ENCODE measurements around the gene BMX. TPM values are rescaled to one million over a fixed set of nuclear protein-coding genes. Genes with fewer than 3 reads are reported as not detected.

BMX gene
- total RNA-seq = 119 and 162 TPM in 2 replicates

GRCh38 chrX:15500497-15500966, at the start of gene BMX:
Gene BMX (plus strand): TSS chrX:15500807. CDS start chrX:15508354, 7,547 bp downstream.

GRCh38 chrX:15493118-15493962, 7.3 kb upstream of the BMX start, which contains the start of gene PIR:
Gene PIR (minus strand): TSS chrX:15493333. CDS start chrX:15491257, 2,076 bp downstream.

GRCh38 chrX:15600745-15601144, 100.1 kb downstream of the BMX start, which contains the start of gene ACE2:
Gene ACE2 (minus strand): TSS chrX:15600960. CDS start chrX:15600911, 49 bp downstream.

Other genes with a start within 250 kb of the BMX start
- gene ASB9, start 230.7 kb upstream of the BMX start, total RNA-seq = 9.1 and 14.2 TPM in 2 replicates
- gene ASB11, start 185.2 kb upstream of the BMX start, total RNA-seq = not detected in 2 replicates
- 6.5 and 12.1 TPM in 2 replicates for gene PIGA, start 165.3 kb upstream of the BMX start, total RNA-seq
- 0.38 and 0.65 TPM in 2 replicates for gene VEGFD, start 116.4 kb upstream of the BMX start, total RNA-seq
- 77.7 and 127 TPM in 2 replicates for gene PIR, start 7.5 kb upstream of the BMX start, total RNA-seq
- not detected in 2 replicates for gene ACE2, start 100.2 kb downstream of the BMX start, total RNA-seq
- gene CLTRN, start 164.0 kb downstream of the BMX start, total RNA-seq = 0.33 TPM in 1 of 2 replicates, not detected in the other
- gene CA5B, start 237.5 kb downstream of the BMX start, total RNA-seq = 4.9 and 5.7 TPM in 2 replicates